WI38 (cell line): Measurements from ENCODE around the gene PLXDC2.

Experiments used
- H3K4me3 ChIP-seq: 2 replicates; pipeline ENCODE4 v1.5.1; 2011; ENCODE audit warnings: low read depth, mild to moderate bottlenecking, control low read depth, low read length
- CTCF ChIP-seq: IDR thresholded peaks from 2 replicates; pipeline ENCODE4 v1.5.1; 2012; ENCODE audit warnings: low read depth, mild to moderate bottlenecking, control low read depth, low read length

The PLXDC2 gene

GRCh38 chr10:20237586-20237985 is 421.4 kb downstream of the PLXDC2 start:
- H3K4me3 ChIP-seq, result no peak overlapping the region
- TF ChIP-seq CTCF, result no peak

- TF ChIP-seq CTCF, result no peak
These were observed 424.4 kb downstream of the PLXDC2 start for GRCh38 chr10:20240643-20241042.

GRCh38 chr10:20247454-20247853 is 431.2 kb downstream of the PLXDC2 start:
- no peak overlapping the region for H3K4me3 ChIP-seq
- TF ChIP-seq CTCF, result no peak

More at GRCh38 chr10:20240643-20241042, 424.4 kb downstream of the PLXDC2 start:
- H3K4me3 ChIP-seq, result no peak overlapping the region

- no peak for TF ChIP-seq CTCF
- H3K4me3 ChIP-seq, result no peak overlapping the region
These were observed 431.9 kb downstream of the PLXDC2 start for GRCh38 chr10:20247891-20248708.

- TF ChIP-seq CTCF, result no peak
- H3K4me3 ChIP-seq, result no peak overlapping the region
These were observed 437.8 kb downstream of the PLXDC2 start for GRCh38 chr10:20254078-20254477.

GRCh38 chr10:20254497-20254896 is 438.3 kb downstream of the PLXDC2 start:
- TF ChIP-seq CTCF, result no peak
- no peak overlapping the region for H3K4me3 ChIP-seq

- no peak for TF ChIP-seq CTCF
- H3K4me3 ChIP-seq, result no peak overlapping the region
These were observed 440.7 kb downstream of the PLXDC2 start for GRCh38 chr10:20256969-20257368.
